IMR-90 (cell line): ENCODE data around the gene ADTRP. TPM values are rescaled to one million over a fixed set of nuclear protein-coding genes. Genes with fewer than 3 reads are reported as not detected.

Source experiments
- ATAC-seq: fragments of 200-7000 bp; cut with Tn5 transposase; 2 replicates; pipeline ENCODE4 v1.9.1; 2020; ENCODE audit warnings: low read depth, mild to moderate bottlenecking, moderate library complexity
- BruUV-seq: library from RNA; stranded (reverse); fragments of 400-500 nt; replicated peaks from 2 replicates; lab custom pipeline; 2021; lab: Mats Ljungman, UMichigan
- CTCF ChIA-PET: fragments of 300-600 bp; formaldehyde crosslinking; extraction: SDS; loops from one replicate; lab custom pipeline; 2021; ENCODE audit warnings: antibody characterized with exemption; lab: Yijun Ruan, JAX
- POLR2A ChIA-PET: fragments of 300-600 bp; sonication (Branson Sonifier 250); formaldehyde crosslinking; loops from one replicate; lab custom pipeline; 2022; ENCODE audit warnings: antibody characterized with exemption; ENCODE audit not compliant: unreplicated experiment; lab: Charles Lee
- DNase-seq: peaks from one replicate; pipeline ENCODE4 v3.0.0; 2013
- H2AFZ ChIP-seq: replicated peaks from 2 replicates; pipeline ENCODE3; 2013; ENCODE audit warnings: low read length, mild to moderate bottlenecking; ENCODE audit not compliant: poor library complexity
- H2AK5ac ChIP-seq: 2 replicates; pipeline ENCODE4 v1.6.1; 2013; ENCODE audit warnings: low read depth, low read length, inconsistent platforms
- H2AK9ac ChIP-seq: replicated peaks from 2 replicates; pipeline ENCODE3; 2013; ENCODE audit warnings: mild to moderate bottlenecking, low read depth, low read length, moderate library complexity; ENCODE audit not compliant: poor library complexity
- H2BK120ac ChIP-seq: 2 replicates; pipeline ENCODE4 v1.6.1; 2013; ENCODE audit warnings: low read depth, low read length, inconsistent platforms
- H2BK15ac ChIP-seq: 3 replicates; pipeline ENCODE4 v1.6.1; 2013; ENCODE audit warnings: low read depth, low read length, inconsistent platforms
- H2BK20ac ChIP-seq: 2 replicates; pipeline ENCODE4 v1.6.1; 2013; ENCODE audit warnings: low read depth, mild to moderate bottlenecking, inconsistent platforms, low read length, moderate library complexity
- H2BK5ac ChIP-seq: 2 replicates; pipeline ENCODE4 v1.6.1; 2013; ENCODE audit warnings: mild to moderate bottlenecking, low read depth, low read length, inconsistent platforms; ENCODE audit not compliant: poor library complexity, severe bottlenecking
- H3K14ac ChIP-seq: replicated peaks from 2 replicates; pipeline ENCODE4 v1.6.1; 2013; ENCODE audit warnings: low read depth, low read length, inconsistent platforms
- H3K18ac ChIP-seq: 2 replicates; pipeline ENCODE4 v1.6.1; 2013; ENCODE audit warnings: low read depth, low read length, control low read depth
- H3K23ac ChIP-seq: 2 replicates; pipeline ENCODE4 v1.6.1; 2013; ENCODE audit warnings: low read depth, low read length, inconsistent platforms
- H3K27ac ChIP-seq: 2 replicates; pipeline ENCODE4 v1.5.1; 2013; ENCODE audit warnings: mild to moderate bottlenecking, control low read depth, low read length; ENCODE audit not compliant: insufficient read depth
- H3K27me3 ChIP-seq: 2 replicates; pipeline ENCODE4 v1.6.1; 2013; ENCODE audit warnings: low read length; ENCODE audit not compliant: control insufficient read depth, insufficient read depth
- H3K36me3 ChIP-seq: 2 replicates; pipeline ENCODE4 v1.6.1; 2013; ENCODE audit warnings: low read length, mixed read lengths; ENCODE audit not compliant: control insufficient read depth, insufficient read depth
- H3K4ac ChIP-seq: 2 replicates; pipeline ENCODE4 v1.6.1; 2013; ENCODE audit warnings: low read depth, low read length, inconsistent platforms
- H3K4me1 ChIP-seq: 2 replicates; pipeline ENCODE4 v1.6.1; 2013; ENCODE audit warnings: low read length, mixed read lengths; ENCODE audit not compliant: control insufficient read depth, insufficient read depth
- H3K4me2 ChIP-seq: 2 replicates; pipeline ENCODE4 v1.6.1; 2013; ENCODE audit warnings: low read depth, mild to moderate bottlenecking, control low read depth, low read length, moderate library complexity
- H3K4me3 ChIP-seq: 2 replicates; pipeline ENCODE4 v1.5.1; 2013; ENCODE audit warnings: low read depth, mild to moderate bottlenecking, control low read depth, low read length, moderate library complexity; ENCODE audit not compliant: insufficient read depth
- H3K56ac ChIP-seq: 2 replicates; pipeline ENCODE4 v1.6.1; 2013; ENCODE audit warnings: low read length, inconsistent platforms; ENCODE audit not compliant: insufficient read depth; ENCODE audit errors: extremely low read depth
- H3K79me1 ChIP-seq, 2 experiments: 2 replicates each; pipeline ENCODE4 v1.6.1; 2013; ENCODE audit warnings: low read length in 2 of 2, inconsistent platforms in 1 of 2, low read depth in 1 of 2
- H3K9ac ChIP-seq: 2 replicates; pipeline ENCODE4 v1.6.1; 2013; ENCODE audit warnings: low read depth, low read length, control low read depth
- H3K9me1 ChIP-seq: 2 replicates; pipeline ENCODE4 v1.6.1; 2013; ENCODE audit warnings: low read length, inconsistent platforms; ENCODE audit not compliant: insufficient read depth
- H3K9me3 ChIP-seq: 2 replicates; pipeline ENCODE4 v1.6.1; 2013; ENCODE audit warnings: low read length; ENCODE audit not compliant: control insufficient read depth, insufficient read depth
- H4K20me1 ChIP-seq: 2 replicates; pipeline ENCODE4 v1.6.1; 2013; ENCODE audit warnings: low read length, inconsistent platforms; ENCODE audit not compliant: insufficient read depth
- H4K5ac ChIP-seq: 2 replicates; pipeline ENCODE4 v1.6.1; 2013; ENCODE audit warnings: mild to moderate bottlenecking, low read depth, low read length, control low read depth
- H4K8ac ChIP-seq, 2 experiments: 2 replicates each; pipeline ENCODE4 v1.6.1; 2013; ENCODE audit warnings: low read depth in 2 of 2, low read length in 2 of 2, control low read depth in 1 of 2, inconsistent platforms in 1 of 2
- H4K91ac ChIP-seq: 2 replicates; pipeline ENCODE4 v1.6.1; 2013; ENCODE audit warnings: low read depth, low read length, inconsistent platforms; ENCODE audit not compliant: insufficient read depth
- BHLHE40 ChIP-seq: fragments of 150-350 bp; IDR thresholded peaks from 2 replicates; pipeline ENCODE4 v1.6.1; 2016; ENCODE audit warnings: mild to moderate bottlenecking, low read depth, low read length
- CHD1 ChIP-seq: IDR thresholded peaks from 2 replicates; pipeline ENCODE4 v1.6.1; 2012; ENCODE audit warnings: low read depth, low read length, improper control_type of control experiment
- ELK1 ChIP-seq: fragments of 150-350 bp; IDR thresholded peaks from 2 replicates; pipeline ENCODE4 v1.6.1; 2016; ENCODE audit warnings: low read depth, mild to moderate bottlenecking, low read length, moderate library complexity, borderline replicate concordance
- MAFK ChIP-seq: IDR thresholded peaks from 2 replicates; pipeline ENCODE4 v1.6.1; 2012; ENCODE audit warnings: low read depth, low read length, improper control_type of control experiment
- MAZ ChIP-seq: IDR thresholded peaks from 2 replicates; pipeline ENCODE4 v1.6.1; 2012; ENCODE audit warnings: low read depth, mild to moderate bottlenecking, low read length, improper control_type of control experiment, moderate library complexity, borderline replicate concordance
- NFE2L2 ChIP-seq: fragments of 150-350 bp; IDR thresholded peaks from 2 replicates; pipeline ENCODE4 v1.6.1; 2016; ENCODE audit warnings: low read depth, mild to moderate bottlenecking, low read length
- POLR2A ChIP-seq: IDR thresholded peaks from 2 replicates; pipeline ENCODE4 v1.6.1; 2012; ENCODE audit warnings: mild to moderate bottlenecking, low read depth, low read length
- RAD21 ChIP-seq: IDR thresholded peaks from 2 replicates; pipeline ENCODE4 v1.6.1; 2012; ENCODE audit warnings: low read length, improper control_type of control experiment
- RCOR1 ChIP-seq: IDR thresholded peaks from 2 replicates; pipeline ENCODE4 v1.6.1; 2012; ENCODE audit warnings: mild to moderate bottlenecking, low read length, improper control_type of control experiment; ENCODE audit not compliant: insufficient replicate concordance
- RFX5 ChIP-seq: IDR thresholded peaks from 2 replicates; pipeline ENCODE4 v1.8.0; 2012; ENCODE audit warnings: low read depth, mild to moderate bottlenecking, low read length, moderate library complexity
- WGBS, 2 experiments: methylation state at CpG; one replicate each; pipeline versions ENCODE4 v1.1.5 to v1.1.7; 2013; ENCODE audit warnings: missing lambda C conversion rate in 2 of 2; ENCODE audit not compliant: insufficient read length in 1 of 2; ENCODE audit errors: extremely low coverage in 2 of 2; 5-methylcytosine and 5-hydroxymethylcytosine counted together
- dilution Hi-C: fragments of 300-500 bp; cut with HindIII; formaldehyde crosslinking; loops from one replicate; pipeline ENCODE4 v1.14.3; 2018; ENCODE audit warnings: low sequenced_read_pairs; ENCODE audit not compliant: unreplicated experiment
- in situ Hi-C: fragments of 300-500 bp; cut with MboI; formaldehyde crosslinking; loops from 3 replicates; pipeline ENCODE4 v1.14.3; 2019; ENCODE audit warnings: low sequenced_read_pairs, inconsistent platforms, mixed read lengths
- intact Hi-C: fragments of 100-400 bp; cut with micrococcal nuclease; formaldehyde crosslinking; loops from 2 replicates; pipeline ENCODE4 v1.10.0; 2022
- polyA plus RNA-seq, 3 experiments: library from polyadenylated mRNA; depleted of rRNA; stranded (reverse); fragments of >200 nt; gene quantifications; 2 replicates each; pipeline ENCODE4 v1.2.3, GENCODE V29; 2012; ENCODE audit warnings: low replicate concordance in 1 of 3
- total RNA-seq: library from RNA; depleted of rRNA; stranded (reverse); fragments of >200 nt; gene quantifications from 2 replicates; pipeline ENCODE4 v1.2.3, GENCODE V29; 2012

The ADTRP gene
- total and polyA plus RNA-seq, 2 of the 4 experiments (the other 2 are of a cell fraction): 0.50 to 0.72 TPM

- no peak overlapping the region for H4K8ac ChIP-seq
- H2AK5ac ChIP-seq: no peak overlapping the region
- no peak overlapping the region for H3K4ac ChIP-seq
- intact Hi-C loops (no loop called here), dilution Hi-C loops (no loop called here), in situ Hi-C loops (no loop called here)
- no peak overlapping the region for H2AFZ ChIP-seq
- no peak for DNase-seq
- H3K4me2 ChIP-seq: no peak overlapping the region
- ATAC-seq: no peak
- H4K5ac ChIP-seq: no peak overlapping the region
- no peak overlapping the region for H3K14ac ChIP-seq
- H3K79me1 ChIP-seq: no peaks in the 10 kb centered on the region
- WGBS, 2 experiments: 61% methylated on average over 2 of the region's 4 CpGs; no CpG with 5 or more reads in 1 of the 2 experiments
- H3K4me1 ChIP-seq: no peaks in the 10 kb centered on the region
- H3K27ac ChIP-seq: no peak overlapping the region
- no peak overlapping the region for H2BK5ac ChIP-seq
- H3K23ac ChIP-seq: no peak overlapping the region
- no peak overlapping the region for H2BK120ac ChIP-seq
- no peak overlapping the region for H2BK20ac ChIP-seq
- H3K18ac ChIP-seq: no peak overlapping the region
- no peak overlapping the region for H3K56ac ChIP-seq
- POLR2A ChIA-PET: no interaction called here
- no peaks in the 10 kb centered on the region for H3K27me3 ChIP-seq
- no peak overlapping the region for H3K9ac ChIP-seq
- no peaks in the 10 kb centered on the region for H3K36me3 ChIP-seq
- no peak for TF ChIP-seq BHLHE40
- no peak for TF ChIP-seq ELK1
- TF ChIP-seq RCOR1: no peak
- no peak for TF ChIP-seq RFX5
- no peak for TF ChIP-seq CHD1
- TF ChIP-seq MAFK: no peak
- TF ChIP-seq RAD21: no peak
- TF ChIP-seq NFE2L2: no peak
- no peak for TF ChIP-seq MAZ
- no peak for TF ChIP-seq POLR2A
- no peaks in the 10 kb centered on the region for H3K9me1 ChIP-seq
- peaks cover 4% of the 10 kb centered on the region for H3K9me3 ChIP-seq
- no TSS peak for BruUV-seq
- H4K91ac ChIP-seq: no peak overlapping the region
- no peaks in the 10 kb centered on the region for H4K20me1 ChIP-seq
- no peak overlapping the region for H2BK15ac ChIP-seq
- H3K4me3 ChIP-seq: no peak overlapping the region
- no peak overlapping the region for H2AK9ac ChIP-seq
- CTCF ChIA-PET: no interaction called here
These were observed 24.8 kb downstream of the ADTRP start for GRCh38 chr6:11753798-11754197.
